ENCODE results near the gene SAFB. TPM values are rescaled to one million over a fixed set of nuclear protein-coding genes. Genes with fewer than 3 reads are reported as not detected.

The SAFB gene
- total and polyA plus RNA-seq, 2 of the 13 experiments (the other 11 are each of a cell fraction or from before 2014, with no cell fraction given): 21.0 to 28.4 TPM

GRCh38 chr19:5628461-5628860 lies 5.6 kb downstream of the SAFB start (continued):
- TF ChIP-seq KIAA2018 (CRISPR knock-in tag; IDR thresholded peaks at IDR 0.05; ENCODE audit: borderline replicate concordance): no peak
- no peak for TF ChIP-seq U2AF2 (IDR thresholded peaks at IDR 0.05; ENCODE audit: low read depth, low read length)
- no peak for TF ChIP-seq GATAD1 (CRISPR knock-in tag; IDR thresholded peaks at IDR 0.05)
- no peak for TF ChIP-seq CCAR2 (optimal IDR thresholded peaks at IDR 0.05; ENCODE audit: low read depth, low read length)
- TF ChIP-seq MAFG (CRISPR knock-in tag; IDR thresholded peaks at IDR 0.05): no peak
